Neutrophil (primary cell): ENCODE data around the gene ROBO2.

Experiments used
- H3K27ac ChIP-seq: fragments of 200-600 bp; sonication (generic); 2 replicates; pipeline ENCODE4 v1.5.1; 2016; ENCODE audit warnings: mild to moderate bottlenecking, moderate library complexity
- H3K27me3 ChIP-seq: fragments of 200-600 bp; sonication (generic); 2 replicates; pipeline ENCODE4 v1.6.0; 2016; ENCODE audit warnings: mild to moderate bottlenecking
- H3K36me3 ChIP-seq: fragments of 200-600 bp; sonication (generic); 2 replicates; pipeline ENCODE4 v1.5.1; 2017
- H3K4me1 ChIP-seq, 2 experiments: fragments of 200-600 bp in 1 of 2; sonication (generic) in 1 of 2; 1 replicate in 1 of 2; 2 replicates in 1 of 2; pipeline versions ENCODE4 v1.5.1 to v1.6.1; 2013 to 2016; ENCODE audit warnings: low read depth in 1 of 2, low read length in 1 of 2, mild to moderate bottlenecking in 1 of 2, moderate library complexity in 1 of 2; ENCODE audit not compliant: control insufficient read depth in 1 of 2, insufficient read depth in 1 of 2
- H3K4me3 ChIP-seq, 2 experiments: fragments of 200-600 bp in 1 of 2; sonication (generic) in 1 of 2; 1 replicate in 1 of 2; 2 replicates in 1 of 2; pipeline ENCODE4 v1.5.1; 2013 to 2016; ENCODE audit warnings: low read depth in 1 of 2, low read length in 1 of 2, mild to moderate bottlenecking in 1 of 2, moderate library complexity in 1 of 2
- H3K9me3 ChIP-seq: fragments of 200-600 bp; sonication (generic); 2 replicates; pipeline ENCODE4 v1.5.1; 2016
- CTCF ChIP-seq: fragments of 200-600 bp; sonication (generic); IDR thresholded peaks from 2 replicates; pipeline ENCODE4 v1.5.1; 2016; ENCODE audit warnings: antibody characterized with exemption

The ROBO2 gene

DNA sequence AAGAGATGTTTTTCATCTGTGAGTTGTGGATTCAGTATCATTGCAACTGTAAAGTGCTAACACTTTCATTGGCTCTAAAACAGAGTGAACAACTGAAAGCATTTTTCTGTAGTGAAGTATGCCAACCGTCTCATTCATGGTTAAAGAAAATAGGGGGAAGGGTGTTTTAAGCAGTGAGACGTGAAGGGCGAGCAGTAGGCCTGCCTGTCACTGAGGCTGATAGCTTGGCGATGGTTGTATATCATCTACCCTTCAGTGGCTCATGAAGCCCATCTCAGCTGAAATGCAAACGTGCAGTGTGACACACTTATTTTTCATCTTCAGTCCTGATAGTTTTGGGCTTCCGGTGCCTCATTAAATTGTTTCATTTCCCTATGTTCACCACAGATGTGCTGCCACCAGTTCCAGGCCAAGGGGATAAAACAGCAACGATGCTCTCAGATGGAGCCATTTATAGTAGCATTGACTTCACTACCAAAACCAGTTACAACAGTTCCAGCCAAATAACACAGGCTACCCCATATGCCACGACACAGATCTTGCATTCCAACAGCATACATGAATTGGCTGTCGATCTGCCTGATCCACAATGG is 562.0 kb downstream of the ROBO2 start:
- no peaks in the 10 kb centered on the region for H3K27me3 ChIP-seq
- TF ChIP-seq CTCF, result no peak
- no peaks in the 10 kb centered on the region for H3K4me1 ChIP-seq
- H3K9me3 ChIP-seq, result no peaks in the 10 kb centered on the region
- H3K4me3 ChIP-seq, result no peak overlapping the region
- H3K27ac ChIP-seq, result no peak overlapping the region
- no peaks in the 10 kb centered on the region for H3K36me3 ChIP-seq

DNA sequence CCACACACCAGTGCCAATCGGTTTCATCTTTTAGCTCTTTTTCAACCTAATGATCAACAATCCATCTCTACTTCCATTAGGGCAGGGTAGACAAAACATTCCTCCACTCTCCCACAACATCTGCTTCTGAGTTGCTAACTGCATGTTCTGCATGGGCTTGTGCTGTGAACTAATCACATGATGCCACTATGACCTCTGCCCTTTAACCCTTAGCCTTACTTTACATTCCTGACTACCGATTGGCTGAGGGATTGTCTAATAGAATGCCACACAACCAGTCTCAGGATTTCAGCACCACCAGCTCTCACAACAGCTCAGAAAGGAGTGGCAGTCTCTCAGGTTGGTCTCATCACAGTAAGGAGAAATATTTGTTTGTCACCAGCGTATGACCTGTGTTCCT is 562.8 kb downstream of the ROBO2 start:
- H3K4me1 ChIP-seq, result no peaks in the 10 kb centered on the region
- H3K4me3 ChIP-seq, result no peak overlapping the region
- H3K36me3 ChIP-seq, result no peaks in the 10 kb centered on the region
- H3K27me3 ChIP-seq, result no peaks in the 10 kb centered on the region
- H3K9me3 ChIP-seq, result no peaks in the 10 kb centered on the region
- H3K27ac ChIP-seq, result no peak overlapping the region
- no peak for TF ChIP-seq CTCF

- TF ChIP-seq CTCF, result no peak
- H3K36me3 ChIP-seq, result no peaks in the 10 kb centered on the region
- no peak overlapping the region for H3K4me3 ChIP-seq
- H3K4me1 ChIP-seq, result no peaks in the 10 kb centered on the region
- H3K27ac ChIP-seq, result no peak overlapping the region
- no peaks in the 10 kb centered on the region for H3K9me3 ChIP-seq
- H3K27me3 ChIP-seq, result no peaks in the 10 kb centered on the region
Observed at GRCh38 chr3:77605308-77605707, 565.4 kb downstream of the ROBO2 start.

DNA sequence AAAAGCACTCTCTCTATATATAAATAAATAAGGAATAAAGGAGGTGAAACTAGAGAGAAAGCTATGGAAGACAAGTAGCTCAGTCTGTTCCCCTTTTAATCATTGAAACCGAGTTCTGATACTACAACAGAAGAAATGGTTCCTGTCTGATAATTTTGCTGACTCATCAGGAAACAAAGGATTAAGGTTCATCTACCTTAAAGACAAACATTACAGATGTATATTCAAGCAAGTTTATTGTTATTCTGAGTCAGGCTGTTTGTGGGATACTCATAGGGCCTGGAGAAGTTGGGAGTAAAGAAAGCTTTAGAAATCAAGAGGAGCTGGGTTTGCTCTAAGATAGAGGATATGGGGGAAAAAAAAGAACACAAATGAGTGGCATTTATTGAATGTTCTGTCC is 566.0 kb downstream of the ROBO2 start:
- no peaks in the 10 kb centered on the region for H3K4me1 ChIP-seq
- no peak overlapping the region for H3K4me3 ChIP-seq
- no peaks in the 10 kb centered on the region for H3K27me3 ChIP-seq
- H3K36me3 ChIP-seq, result no peaks in the 10 kb centered on the region
- H3K27ac ChIP-seq, result no peak overlapping the region
- no peaks in the 10 kb centered on the region for H3K9me3 ChIP-seq
- no peak for TF ChIP-seq CTCF

- no peaks in the 10 kb centered on the region for H3K27me3 ChIP-seq
- no peak for TF ChIP-seq CTCF
Observed at GRCh38 chr3:77606372-77606771, 566.5 kb downstream of the ROBO2 start.

DNA sequence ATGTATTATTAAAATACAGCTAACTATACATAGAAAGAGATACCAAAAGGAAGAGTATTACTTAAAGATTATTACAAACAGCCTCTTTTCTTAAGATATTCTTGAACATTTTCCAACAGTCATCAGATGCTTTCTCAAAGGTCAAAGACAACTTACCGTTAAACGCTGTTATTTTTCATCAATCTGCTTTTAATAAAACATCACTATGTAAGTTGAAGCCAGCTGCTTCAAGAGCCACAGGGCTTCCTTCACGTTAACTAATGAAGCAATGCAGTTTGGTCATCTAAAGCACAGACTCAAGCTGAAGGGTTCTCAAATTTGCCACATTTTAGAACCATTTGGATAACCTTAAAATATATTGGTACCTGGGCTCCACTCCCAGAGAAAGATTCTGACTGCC is 578.8 kb downstream of the ROBO2 start:
- Histone ChIP-seq H3K9me3 (no peaks in the 10 kb centered on the region), H3K36me3 (no peaks in the 10 kb centered on the region), H3K4me1 (no peaks in the 10 kb centered on the region), H3K27me3 (no peaks in the 10 kb centered on the region), H3K4me3 (no peak overlapping the region), H3K27ac (no peak overlapping the region)
- no peak for TF ChIP-seq CTCF

More at GRCh38 chr3:77606372-77606771, 566.5 kb downstream of the ROBO2 start:
- no peaks in the 10 kb centered on the region for H3K36me3 ChIP-seq
- no peaks in the 10 kb centered on the region for H3K9me3 ChIP-seq
- H3K4me3 ChIP-seq, result no peak overlapping the region
- no peak overlapping the region for H3K27ac ChIP-seq
- H3K4me1 ChIP-seq, result no peaks in the 10 kb centered on the region
